WERI-Rb-1 (cell line): ENCODE results near the gene MID1.

Experiments used
- DNase-seq: peaks from one replicate; pipeline ENCODE4 v3.0.0-alpha.2; 2020
- H3K27ac ChIP-seq: fragments of 250-450 bp; sonication (Bioruptor Pico); 2 replicates; pipeline ENCODE4 v1.5.1; 2020; ENCODE audit warnings: mild to moderate bottlenecking, moderate library complexity
- H3K27me3 ChIP-seq: fragments of 250-450 bp; sonication (Bioruptor Pico); 2 replicates; pipeline ENCODE4 v1.5.1; 2021; ENCODE audit warnings: mild to moderate bottlenecking, low read depth, moderate library complexity; ENCODE audit not compliant: insufficient read depth, severe bottlenecking
- H3K36me3 ChIP-seq: fragments of 250-450 bp; sonication (Bioruptor Pico); 2 replicates; pipeline ENCODE4 v1.5.1; 2020; ENCODE audit warnings: mild to moderate bottlenecking, moderate library complexity
- H3K4me3 ChIP-seq: 2 replicates; pipeline ENCODE4 v1.5.1; 2011; ENCODE audit warnings: low read depth, mild to moderate bottlenecking, control low read depth, low read length
- H3K9me3 ChIP-seq: fragments of 250-450 bp; sonication (Bioruptor Pico); 2 replicates; pipeline ENCODE4 v1.5.1; 2021; ENCODE audit warnings: mild to moderate bottlenecking, moderate library complexity; ENCODE audit not compliant: severe bottlenecking
- CTCF ChIP-seq: IDR thresholded peaks from 2 replicates; pipeline ENCODE4 v1.5.1; 2011; ENCODE audit warnings: low read depth, mild to moderate bottlenecking, control low read depth, inconsistent platforms, low read length

MID1 gene

GRCh38 chrX:10629905-10630304 lies 9.5 kb upstream of the MID1 start:
- DNase-seq = no peak
- H3K9me3 ChIP-seq = no peaks in the 10 kb centered on the region
- no peak overlapping the region for H3K4me3 ChIP-seq
- no peak overlapping the region for H3K27ac ChIP-seq
- no peaks in the 10 kb centered on the region for H3K36me3 ChIP-seq
- TF ChIP-seq CTCF = no peak
- H3K27me3 ChIP-seq = no peaks in the 10 kb centered on the region

- no peak overlapping the region for H3K4me3 ChIP-seq
- H3K27ac ChIP-seq = no peak overlapping the region
- no peaks in the 10 kb centered on the region for H3K36me3 ChIP-seq
- no peaks in the 10 kb centered on the region for H3K9me3 ChIP-seq
- no peak for TF ChIP-seq CTCF
- no peak for DNase-seq
- no peaks in the 10 kb centered on the region for H3K27me3 ChIP-seq
Measured at GRCh38 chrX:10628906-10629305, 8.5 kb upstream of the MID1 start.

GRCh38 chrX:10622197-10622596 lies 1.8 kb upstream of the MID1 start:
- no peak for TF ChIP-seq CTCF

DNA sequence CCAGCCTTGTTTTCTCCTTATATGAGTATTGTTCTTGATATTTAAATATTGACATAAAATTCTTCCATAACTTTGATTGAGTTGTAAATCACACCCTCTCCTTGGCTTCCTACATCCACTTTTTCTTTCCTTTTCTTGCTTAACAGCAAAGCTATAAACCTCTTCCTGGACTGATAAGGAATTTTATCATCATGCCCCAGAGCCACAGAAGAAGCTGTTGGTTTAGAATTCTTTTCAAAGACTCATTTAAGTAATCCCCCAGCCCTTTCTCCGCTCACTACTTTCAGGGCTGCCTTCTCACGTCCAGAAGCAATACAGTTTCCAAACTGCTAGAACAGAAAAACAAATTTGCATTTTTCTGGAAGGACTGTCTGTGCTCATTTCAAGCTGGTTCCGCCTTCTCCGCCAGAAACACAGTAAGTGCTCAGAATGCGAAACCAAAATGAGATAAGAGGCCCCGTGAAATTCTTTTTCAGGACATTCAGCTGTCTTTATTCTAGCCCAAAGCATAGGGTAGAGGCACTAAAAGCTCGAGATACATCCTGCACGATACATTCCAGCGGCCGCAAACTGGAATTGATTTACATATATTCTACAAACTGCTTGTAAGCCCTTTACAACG lies 849 bp downstream of the MID1 start:
- H3K27ac ChIP-seq = no peak overlapping the region
- no peak for TF ChIP-seq CTCF
- H3K9me3 ChIP-seq = no peaks in the 10 kb centered on the region
- peak overlapping the region; percentile 52 for H3K4me3 ChIP-seq
- no peaks in the 10 kb centered on the region for H3K36me3 ChIP-seq
- peaks cover 29% of the 10 kb centered on the region for H3K27me3 ChIP-seq
- no peak for DNase-seq

More at GRCh38 chrX:10622197-10622596, 1.8 kb upstream of the MID1 start:
- Histone ChIP-seq H3K9me3 (no peaks in the 10 kb centered on the region), H3K4me3 (no peak overlapping the region), H3K27me3 (peaks cover 15% of the 10 kb centered on the region), H3K36me3 (no peaks in the 10 kb centered on the region), H3K27ac (no peak overlapping the region)
- no peak for DNase-seq

GRCh38 chrX:10618961-10619360 lies 1.4 kb downstream of the MID1 start:
- no peak for TF ChIP-seq CTCF
- H3K27ac ChIP-seq = no peak overlapping the region
- no peaks in the 10 kb centered on the region for H3K9me3 ChIP-seq
- peaks cover 29% of the 10 kb centered on the region for H3K27me3 ChIP-seq
- DNase-seq = no peak
- no peaks in the 10 kb centered on the region for H3K36me3 ChIP-seq
- H3K4me3 ChIP-seq = no peak overlapping the region

GRCh38 chrX:10617999-10618351 lies 2.4 kb downstream of the MID1 start:
- Histone ChIP-seq H3K4me3 (no peak overlapping the region), H3K27me3 (peaks cover 26% of the 10 kb centered on the region), H3K27ac (no peak overlapping the region), H3K9me3 (no peaks in the 10 kb centered on the region), H3K36me3 (no peaks in the 10 kb centered on the region)
- no peak for DNase-seq
- no peak for TF ChIP-seq CTCF
